GM21390 (cell line): ENCODE data around the gene ICOSLG.
"Not testable (repeated sequence)": the region's sequence is repeated elsewhere in the genome, so short reads cannot be mapped to it uniquely, and the experiment has no call there.

Experiments
- ATAC-seq: cut with Tn5 transposase; IDR thresholded peaks from one replicate; pipeline ENCODE4 v1.9.1; 2021; ENCODE audit not compliant: unreplicated experiment

ICOSLG gene

DNA sequence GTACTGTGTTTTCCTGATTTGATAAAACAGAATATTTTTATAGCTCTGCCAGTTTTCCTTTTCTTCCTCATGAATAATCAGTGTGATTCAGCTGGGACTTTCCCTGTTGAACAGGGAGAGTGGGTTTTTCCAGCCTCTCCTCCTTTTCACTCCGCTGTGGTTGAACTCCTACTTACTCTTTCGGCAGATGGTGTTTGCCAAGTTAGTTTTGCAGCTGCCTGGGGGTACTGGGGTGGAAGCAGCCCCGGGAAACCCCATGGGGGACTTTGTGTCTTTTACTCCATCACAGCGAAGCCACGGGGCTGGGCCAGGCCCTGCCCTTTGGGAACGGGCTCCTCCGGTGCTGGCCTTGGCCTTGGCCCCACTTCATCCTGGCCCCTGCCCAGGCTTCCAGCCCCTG, 55.9 kb downstream of the ICOSLG start:
- not testable (repeated sequence) for ATAC-seq

- ATAC-seq = not testable (repeated sequence)
These were observed 58.5 kb downstream of the ICOSLG start for GRCh38 chr21:44182202-44182601.

- ATAC-seq = not testable (repeated sequence)
These were observed 59.2 kb downstream of the ICOSLG start for GRCh38 chr21:44181506-44181905.

DNA sequence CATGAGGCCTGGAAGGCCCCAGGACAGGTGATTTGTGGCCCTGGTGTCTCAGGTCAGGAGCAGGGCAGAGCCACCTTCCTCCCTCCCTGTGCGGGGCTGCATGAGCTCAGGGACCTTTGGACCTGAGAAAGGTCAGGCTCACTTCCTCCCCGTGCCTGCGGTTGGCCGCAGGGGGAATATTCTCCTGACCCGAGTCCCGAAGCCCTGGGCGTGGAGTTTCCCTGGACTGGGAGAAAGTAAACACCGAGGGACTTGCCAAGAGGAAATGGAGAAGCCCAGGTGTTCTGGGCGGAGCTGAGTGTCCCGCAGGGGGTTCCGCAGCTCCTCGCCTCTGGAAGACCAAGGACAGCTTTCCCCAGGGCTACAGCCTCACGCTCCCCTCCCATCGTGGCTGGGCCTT, 64.6 kb downstream of the ICOSLG start:
- ATAC-seq = not testable (repeated sequence)

GRCh38 chr21:44175189-44175588, 65.6 kb downstream of the ICOSLG start:
- not testable (repeated sequence) for ATAC-seq
